Upper lobe of left lung (tissue), 6 donors: ENCODE data around the gene NME4. TPM values are rescaled to one million over a fixed set of nuclear protein-coding genes. Genes with fewer than 3 reads are reported as not detected.

Experiments used
- ATAC-seq, 2 donors: fragments of 200-7000 bp; cut with Tn5 transposase; one replicate each; pipeline ENCODE4 v1.9.1; 2022; ENCODE audit warnings: mild to moderate bottlenecking in 2 of 2, moderate library complexity in 2 of 2; ENCODE audit not compliant: low FRiP score in 2 of 2
- DNase-seq, 2 donors: peaks; one replicate each; pipeline ENCODE4 v3.0.0-alpha.2; 2019 to 2020
- H3K27ac ChIP-seq, 4 donors: fragments of 200-600 bp; sonication (generic); one replicate each; pipeline ENCODE4 v1.5.1; 2016 to 2019
- H3K27me3 ChIP-seq, 4 donors: fragments of 200-600 bp; sonication (generic); one replicate each; pipeline ENCODE4 v1.5.1; 2017 to 2019
- H3K36me3 ChIP-seq, 4 donors: fragments of 200-600 bp; sonication (generic); one replicate each; pipeline ENCODE4 v1.5.1; 2016 to 2019
- H3K4me1 ChIP-seq, 4 donors: fragments of 200-600 bp; sonication (generic); one replicate each; pipeline ENCODE4 v1.5.1; 2018 to 2019
- H3K4me3 ChIP-seq, 4 donors: fragments of 200-600 bp; sonication (generic); one replicate each; pipeline ENCODE4 v1.5.1; 2017 to 2019; ENCODE audit warnings: mild to moderate bottlenecking in 2 of 4, moderate library complexity in 1 of 4
- H3K9me3 ChIP-seq, 4 donors: fragments of 200-600 bp; sonication (generic); one replicate each; pipeline ENCODE4 v1.5.1; 2018 to 2019
- EP300 ChIP-seq, 4 donors: sonication (generic); formaldehyde crosslinking; IDR thresholded peaks; one replicate each; pipeline ENCODE4 v1.5.1; 2017; ENCODE audit warnings: antibody characterized with exemption in 4 of 4, control low read depth in 2 of 4
- POLR2A ChIP-seq, 4 donors: fragments of 450-650 bp; IDR thresholded peaks; one replicate each; pipeline ENCODE4 v1.5.1; 2016 to 2017; ENCODE audit warnings: antibody characterized with exemption in 4 of 4, mild to moderate bottlenecking in 2 of 4
- POLR2AphosphoS5 ChIP-seq, 2 donors: sonication (generic); formaldehyde crosslinking; IDR thresholded peaks; one replicate each; pipeline ENCODE4 v1.5.1; 2017; ENCODE audit warnings: antibody characterized with exemption in 2 of 2
- WGBS, 2 donors: methylation state at CpG; one replicate each; pipeline ENCODE4 v1.1.5; 2017 to 2018; 5-methylcytosine and 5-hydroxymethylcytosine counted together
- small RNA-seq, 4 donors: library from RNA; depleted of rRNA; stranded (forward); fragments of <200 nt; gene quantifications; one replicate each; pipeline ENCODE3, GENCODE V24; 2016
- total RNA-seq, 6 donors: library from RNA; depleted of rRNA in 4 of 6; stranded (reverse); fragments of >200 nt in 4 of 6; gene quantifications; one replicate each; pipeline versions ENCODE4 v1.1.0 to v1.2.1, GENCODE V29; 2016 to 2021
- TF ChIP-seq, protein P1 (sequence below), 6 experiments: fragments of 450-650 bp in 4 of 6; fragments of 200-600 bp in 2 of 6; sonication (generic) in 2 of 6; IDR thresholded peaks; one replicate each; pipeline ENCODE4 v1.5.1; 2016 to 2019; ENCODE audit warnings: antibody characterized with exemption in 6 of 6
- donor health status: DM: no; HTN: no; CAD: no; lungs with moderate emphysema.
- donor health status: DM: no; HTN: yes; CAD: no; lungs with severe emphysema.

The NME4 gene
- total RNA-seq, 6 donors from 2014 or later = 22.1 to 57.6 (median 41.8) TPM

DNA sequence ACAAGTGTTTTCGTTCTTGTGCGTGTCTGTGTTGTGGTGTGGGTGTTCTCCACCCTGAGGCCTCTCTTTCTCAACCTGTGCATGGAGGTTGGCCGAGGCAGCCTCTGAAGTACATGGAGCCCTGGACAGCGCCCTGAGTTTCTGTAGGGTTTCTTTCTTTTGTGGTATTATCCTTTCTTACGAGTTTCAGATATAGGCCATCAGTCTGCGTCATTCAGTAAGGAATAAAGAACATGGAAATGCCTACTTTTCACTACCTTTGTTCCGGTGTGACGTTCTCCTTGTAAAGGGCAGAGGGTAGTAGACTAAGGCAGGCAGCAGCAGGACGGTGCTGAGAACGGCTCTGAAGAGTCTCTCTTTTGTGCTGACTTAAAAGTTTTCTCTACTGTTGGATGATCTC lies 47.0 kb downstream of the NME4 start:
- H3K27me3 ChIP-seq = no peaks in the 10 kb centered on the region
- 91 to 92% methylated on average over 10 of the region's 10 CpGs for WGBS, 2 donors
- H3K9me3 ChIP-seq = no peaks in the 10 kb centered on the region
- peaks cover 0 to 6% (median 0%) of the 10 kb centered on the region in 4 donors for H3K4me1 ChIP-seq
- DNase-seq (no peak), ATAC-seq (no peak)
- no peak overlapping the region for H3K27ac ChIP-seq
- TF ChIP-seq POLR2AphosphoS5 (IDR thresholded peaks at IDR 0.05) = no peak
- TF ChIP-seq EP300 (IDR thresholded peaks at IDR 0.05) = no peak
- no peak for TF ChIP-seq POLR2A (IDR thresholded peaks at IDR 0.05)
- TF ChIP-seq, protein P1, sequence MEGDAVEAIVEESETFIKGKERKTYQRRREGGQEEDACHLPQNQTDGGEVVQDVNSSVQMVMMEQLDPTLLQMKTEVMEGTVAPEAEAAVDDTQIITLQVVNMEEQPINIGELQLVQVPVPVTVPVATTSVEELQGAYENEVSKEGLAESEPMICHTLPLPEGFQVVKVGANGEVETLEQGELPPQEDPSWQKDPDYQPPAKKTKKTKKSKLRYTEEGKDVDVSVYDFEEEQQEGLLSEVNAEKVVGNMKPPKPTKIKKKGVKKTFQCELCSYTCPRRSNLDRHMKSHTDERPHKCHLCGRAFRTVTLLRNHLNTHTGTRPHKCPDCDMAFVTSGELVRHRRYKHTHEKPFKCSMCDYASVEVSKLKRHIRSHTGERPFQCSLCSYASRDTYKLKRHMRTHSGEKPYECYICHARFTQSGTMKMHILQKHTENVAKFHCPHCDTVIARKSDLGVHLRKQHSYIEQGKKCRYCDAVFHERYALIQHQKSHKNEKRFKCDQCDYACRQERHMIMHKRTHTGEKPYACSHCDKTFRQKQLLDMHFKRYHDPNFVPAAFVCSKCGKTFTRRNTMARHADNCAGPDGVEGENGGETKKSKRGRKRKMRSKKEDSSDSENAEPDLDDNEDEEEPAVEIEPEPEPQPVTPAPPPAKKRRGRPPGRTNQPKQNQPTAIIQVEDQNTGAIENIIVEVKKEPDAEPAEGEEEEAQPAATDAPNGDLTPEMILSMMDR (IDR thresholded peaks at IDR 0.05) = no peak
- peaks cover 0 to 3% (median 0%) of the 10 kb centered on the region in 4 donors for H3K36me3 ChIP-seq
- H3K4me3 ChIP-seq = no peak overlapping the region

- TF ChIP-seq, protein P1 (IDR thresholded peaks at IDR 0.05) = no peak
- TF ChIP-seq EP300 (IDR thresholded peaks at IDR 0.05) (no peak), POLR2A (IDR thresholded peaks at IDR 0.05) (no peak)
- WGBS, 2 donors = 84 to 92% methylated on average over 1 to 4 of the region's 4 CpGs
- no peak for DNase-seq
- Histone ChIP-seq H3K9me3 (no peaks in the 10 kb centered on the region), H3K27ac (no peak overlapping the region), H3K4me1 (peaks cover 0 to 11% (median 2%) of the 10 kb centered on the region in 4 donors), H3K36me3 (peaks cover 0 to 3% (median 0%) of the 10 kb centered on the region in 4 donors), H3K4me3 (no peak overlapping the region), H3K27me3 (no peaks in the 10 kb centered on the region)
- ATAC-seq = no peak
Observed at GRCh38 chr16:445566-445965, 48.6 kb downstream of the NME4 start.

Small RNAs within 50 kb of the gene (small RNA-seq; reads per million reads assigned to genes)
- 0 reads per million in 4 donors for gene RF00019

Other genes with a start within 250 kb of the NME4 start
- gene HBZ, start 244.6 kb upstream of the NME4 start, total RNA-seq = 1 to 10 TPM in 2 of 6 donors, not detected in 4; 1.1 to 1.2 TPM
- 1 to 10 TPM in 1 of 6 donors, not detected in 5; 1.7 TPM for gene HBM, start 231.2 kb upstream of the NME4 start, total RNA-seq
- 1,000 to 10,000 TPM in 1 of 6 donors, 100 to 1,000 TPM in 3, 10 to 100 TPM in 2; 40.1 to 1,032 (median 301) TPM for gene HBA2, start 224.3 kb upstream of the NME4 start, total RNA-seq
- 100 to 1,000 TPM in 3 of 6 donors, 10 to 100 TPM in 2, not detected in 1; 52.7 to 591 (median 286) TPM for gene HBA1, start 220.5 kb upstream of the NME4 start, total RNA-seq
- not detected for gene HBQ1, start 216.7 kb upstream of the NME4 start, total RNA-seq
- 100 to 1,000 TPM in 3 of 6 donors, 10 to 100 TPM in 3; 57.9 to 394 (median 108) TPM for gene LUC7L, start 167.8 kb upstream of the NME4 start, total RNA-seq
- 10 to 100 TPM; 55.4 to 92.7 (median 66.0) TPM for gene FAM234A, start 162.4 kb upstream of the NME4 start, total RNA-seq
- gene RGS11, start 121.3 kb upstream of the NME4 start, total RNA-seq = 10 to 100 TPM in 2 of 6 donors, 1 to 10 TPM in 4; 1.9 to 16.8 (median 5.5) TPM
- gene ARHGDIG, start 116.6 kb upstream of the NME4 start, total RNA-seq = under 1 TPM in 1 of 6 donors, not detected in 5; 0.91 TPM
- gene PDIA2, start 114.0 kb upstream of the NME4 start, total RNA-seq = under 1 TPM in 2 of 6 donors, not detected in 4; 0.52 to 0.64 TPM
- 10 to 100 TPM; 26.8 to 45.9 (median 31.9) TPM for gene AXIN1, start 44.5 kb upstream of the NME4 start, total RNA-seq
- 10 to 100 TPM; 48.8 to 83.9 (median 58.4) TPM for gene MRPL28, start 26.7 kb upstream of the NME4 start, total RNA-seq
- gene PGAP6, start 15.2 kb upstream of the NME4 start, total RNA-seq = 100 to 1,000 TPM in 3 of 6 donors, 10 to 100 TPM in 3; 27.9 to 150 (median 96.4) TPM
- gene DECR2, start 4.7 kb downstream of the NME4 start, total RNA-seq = 10 to 100 TPM in 5 of 6 donors, 1 to 10 TPM in 1; 8.6 to 22.4 (median 14.6) TPM
- 10 to 100 TPM; 38.9 to 95.3 (median 43.8) TPM for gene RAB11FIP3, start 28.4 kb downstream of the NME4 start, total RNA-seq
- 10 to 100 TPM; 27.3 to 84.5 (median 66.1) TPM for gene CAPN15, start 130.5 kb downstream of the NME4 start, total RNA-seq
- gene PRR35, start 163.2 kb downstream of the NME4 start, total RNA-seq = not detected
- gene NHLRC4, start 169.8 kb downstream of the NME4 start, total RNA-seq = 1 to 10 TPM; 1.2 to 7.8 (median 3.3) TPM
- gene PIGQ, start 172.8 kb downstream of the NME4 start, total RNA-seq = 100 to 1,000 TPM in 2 of 6 donors, 10 to 100 TPM in 4; 42.7 to 153 (median 79.6) TPM
- gene RAB40C, start 192.9 kb downstream of the NME4 start, total RNA-seq = 100 to 1,000 TPM in 1 of 6 donors, 10 to 100 TPM in 5; 40.5 to 101 (median 61.5) TPM
- gene WFIKKN1, start 233.8 kb downstream of the NME4 start, total RNA-seq = 10 to 100 TPM in 1 of 6 donors, 1 to 10 TPM in 5; 1.7 to 16.8 (median 5.8) TPM
- 100 to 1,000 TPM in 4 of 6 donors, 10 to 100 TPM in 2; 69.5 to 210 (median 111) TPM for gene METTL26, start 239.1 kb downstream of the NME4 start, total RNA-seq
- gene MCRIP2, start 244.6 kb downstream of the NME4 start, total RNA-seq = 10 to 100 TPM; 34.9 to 85.7 (median 53.3) TPM